HCT116 (cell line): Measurements from ENCODE around the gene RAPGEF2. TPM values are rescaled to one million over a fixed set of nuclear protein-coding genes. Genes with fewer than 3 reads are reported as not detected.

Experiments used
- ATAC-seq: fragments of 200-7000 bp; cut with Tn5 transposase; 2 replicates; pipeline ENCODE4 v1.9.1; 2020; ENCODE audit warnings: mild to moderate bottlenecking, moderate library complexity
- BruUV-seq: library from RNA; stranded (reverse); fragments of 400-500 nt; replicated peaks from 2 replicates; lab custom pipeline; 2021; lab: Mats Ljungman, UMichigan
- CTCF ChIA-PET: fragments of 300-600 bp; sonication (Branson Sonifier 250); formaldehyde crosslinking; loops from one replicate; lab custom pipeline; 2021; ENCODE audit warnings: antibody characterized with exemption; lab: Charles Lee
- POLR2A ChIA-PET: fragments of 300-600, 350-600 bp; sonication (Branson Sonifier 250); formaldehyde crosslinking; loops from one replicate; lab custom pipeline; 2021; ENCODE audit warnings: antibody characterized with exemption; lab: Charles Lee
- RAD21 ChIA-PET, 2 experiments: fragments of 300-600 bp; sonication (Branson Sonifier 250); formaldehyde crosslinking; loops; one replicate each; lab custom pipeline; 2023; ENCODE audit warnings: low total read pairs in 2 of 2; ENCODE audit not compliant: uncharacterized antibody in 2 of 2, unreplicated experiment in 2 of 2, low non-redundant PET in 1 of 2; lab: Charles Lee
- DNase-seq: peaks from one replicate; pipeline ENCODE4 v3.0.0-alpha.2; 2010; ENCODE audit warnings: low read depth, low spot score
- H2AFZ ChIP-seq: fragments of 200-600 bp; shearing (Covaris generic), sonication (generic); 2 replicates; pipeline ENCODE4 v1.6.1; 2017; ENCODE audit warnings: low read depth, mixed run types, mixed read lengths, antibody characterized with exemption, low read length; ENCODE audit not compliant: poor library complexity, severe bottlenecking
- H3K27ac ChIP-seq: 2 replicates; pipeline ENCODE4 v1.5.1; 2012; ENCODE audit warnings: low read depth, low read length
- H3K27me3 ChIP-seq: fragments of 200-600 bp; sonication (generic); 2 replicates; pipeline ENCODE4 v1.6.1; 2016; ENCODE audit warnings: mixed run types, low read length, mixed read lengths; ENCODE audit not compliant: insufficient read depth
- H3K36me3 ChIP-seq, 2 experiments: fragments of 200-500 bp in 1 of 2; fragments of 200-600 bp in 1 of 2; sonication (Bioruptor generic) in 1 of 2; sonication (generic) in 1 of 2; 2 replicates each; pipeline versions ENCODE4 v1.5.1 to v1.6.1; 2014 to 2016; ENCODE audit warnings: low read length in 2 of 2, inconsistent platforms in 1 of 2, mixed read lengths in 1 of 2, mixed run types in 1 of 2; ENCODE audit not compliant: insufficient read depth in 2 of 2, control insufficient read depth in 1 of 2
- H3K4me1 ChIP-seq, 2 experiments: fragments of 200-600 bp in 1 of 2; sonication (generic) in 1 of 2; 2 replicates each; pipeline versions ENCODE4 v1.5.1 to v1.6.1; 2012 to 2017; ENCODE audit warnings: low read length in 2 of 2, inconsistent platforms in 1 of 2, mild to moderate bottlenecking in 1 of 2, mixed read lengths in 1 of 2, mixed run types in 1 of 2, moderate library complexity in 1 of 2; ENCODE audit not compliant: insufficient read depth in 2 of 2, control insufficient read depth in 1 of 2
- H3K4me2 ChIP-seq: fragments of 200-600 bp; sonication (generic); 2 replicates; pipeline ENCODE4 v1.6.1; 2017; ENCODE audit warnings: mixed run types, low read length, mixed read lengths
- H3K4me3 ChIP-seq, 2 experiments: fragments of 200-600 bp in 1 of 2; sonication (generic) in 1 of 2; replicated peaks in 1 of 2; 2 replicates each; pipeline ENCODE4 v1.5.1; 2011 to 2016; ENCODE audit warnings: low read length in 2 of 2, control low read depth in 1 of 2, low read depth in 1 of 2, mild to moderate bottlenecking in 1 of 2, mixed read lengths in 1 of 2, mixed run types in 1 of 2
- H3K79me2 ChIP-seq: fragments of 200-600 bp; sonication (generic); 2 replicates; pipeline ENCODE4 v1.6.1; 2017; ENCODE audit warnings: mild to moderate bottlenecking, mixed run types, low read length, moderate library complexity, mixed read lengths; ENCODE audit not compliant: insufficient read depth
- H3K9ac ChIP-seq: fragments of 200-600 bp; sonication (generic); 2 replicates; pipeline ENCODE4 v1.6.1; 2016; ENCODE audit warnings: low read length, mixed read lengths
- H3K9me2 ChIP-seq: fragments of 200-600 bp; sonication (generic), shearing (Covaris generic); 2 replicates; pipeline ENCODE4 v1.6.1; 2017; ENCODE audit warnings: mixed run types, mild to moderate bottlenecking, moderate library complexity; ENCODE audit not compliant: insufficient read depth
- H3K9me3 ChIP-seq, 2 experiments: fragments of 200-500 bp in 1 of 2; fragments of 200-600 bp in 1 of 2; sonication (Bioruptor generic) in 1 of 2; sonication (generic) in 1 of 2; 2 replicates each; pipeline ENCODE4 v1.6.1; 2014 to 2017; ENCODE audit warnings: low read length in 2 of 2, mixed read lengths in 2 of 2, inconsistent platforms in 1 of 2, low read depth in 1 of 2, mild to moderate bottlenecking in 1 of 2, mixed run types in 1 of 2, moderate library complexity in 1 of 2; ENCODE audit not compliant: control insufficient read depth in 1 of 2, insufficient read depth in 1 of 2
- H4K20me1 ChIP-seq: fragments of 200-600 bp; sonication (generic), shearing (Covaris generic); 2 replicates; pipeline ENCODE4 v1.6.1; 2017; ENCODE audit warnings: mixed run types, mild to moderate bottlenecking, moderate library complexity; ENCODE audit not compliant: insufficient read depth
- CEBPB ChIP-seq: IDR thresholded peaks from 2 replicates; pipeline ENCODE4 v1.6.1; 2012; ENCODE audit warnings: low read depth
- EGR1 ChIP-seq: IDR thresholded peaks from 2 replicates; pipeline ENCODE4 v1.6.1; 2012; ENCODE audit warnings: low read depth
- ELF1 ChIP-seq: IDR thresholded peaks from 2 replicates; pipeline ENCODE4 v1.6.1; 2012; ENCODE audit warnings: low read depth, borderline replicate concordance
- FOSL1 ChIP-seq: IDR thresholded peaks from 2 replicates; pipeline ENCODE4 v1.6.1; 2012; ENCODE audit warnings: low read depth
- MAX ChIP-seq: IDR thresholded peaks from 2 replicates; pipeline ENCODE4 v1.6.1; 2012
- POLR2AphosphoS5 ChIP-seq: IDR thresholded peaks from 2 replicates; pipeline ENCODE4 v1.6.1; 2011; ENCODE audit warnings: mild to moderate bottlenecking, low read depth, low read length, moderate library complexity
- RAD21 ChIP-seq: IDR thresholded peaks from 2 replicates; pipeline ENCODE4 v1.6.1; 2012; ENCODE audit warnings: low read depth, mild to moderate bottlenecking
- REST ChIP-seq: IDR thresholded peaks from 2 replicates; pipeline ENCODE4 v1.6.1; 2012; ENCODE audit warnings: low read depth
- SP1 ChIP-seq: IDR thresholded peaks from 2 replicates; pipeline ENCODE4 v1.6.1; 2012; ENCODE audit warnings: low read depth
- SRF ChIP-seq: IDR thresholded peaks from 2 replicates; pipeline ENCODE4 v1.6.1; 2012; ENCODE audit warnings: low read depth
- YY1 ChIP-seq: IDR thresholded peaks from 2 replicates; pipeline ENCODE4 v1.6.1; 2011; ENCODE audit warnings: low read length, low read depth, moderate library complexity, mild to moderate bottlenecking; ENCODE audit not compliant: insufficient replicate concordance; ENCODE audit errors: extremely low read depth
- ZBTB33 ChIP-seq: IDR thresholded peaks from 2 replicates; pipeline ENCODE4 v1.6.1; 2011; ENCODE audit warnings: mild to moderate bottlenecking, low read length, moderate library complexity; ENCODE audit not compliant: insufficient replicate concordance; ENCODE audit errors: extremely low read depth
- ZFX ChIP-seq: fragments of 450-650 bp; IDR thresholded peaks from 2 replicates; pipeline ENCODE4 v1.6.1; 2017
- ZNF274 ChIP-seq: fragments of 200-500 bp; sonication (Bioruptor generic); IDR thresholded peaks from 2 replicates; pipeline ENCODE4 v1.6.1; 2014; ENCODE audit warnings: mild to moderate bottlenecking, low read depth, low read length, inconsistent platforms
- intact Hi-C: fragments of 100-400 bp; cut with micrococcal nuclease; formaldehyde crosslinking; loops from 2 replicates; pipeline ENCODE4 v1.10.0; 2022
- total RNA-seq: library from RNA; stranded (reverse); gene quantifications from one replicate; pipeline ENCODE4 v1.2.1, GENCODE V29; 2021; ENCODE audit not compliant: unreplicated experiment

The RAPGEF2 gene
- total RNA-seq, 1 experiment from 2014 or later = 21.2 TPM

GRCh38 chr4:159199826-159200225, 96.9 kb downstream of the RAPGEF2 start:
- Histone ChIP-seq H3K27me3 (no peaks in the 10 kb centered on the region), H3K27ac (no peak overlapping the region), H4K20me1 (no peaks in the 10 kb centered on the region), H2AFZ (no peak overlapping the region), H3K4me2 (no peak overlapping the region), H3K4me1 (no peaks in the 10 kb centered on the region), H3K79me2 (no peaks in the 10 kb centered on the region), H3K9me3 (no peaks in the 10 kb centered on the region), H3K4me3 (no peak overlapping the region), H3K36me3 (no peaks in the 10 kb centered on the region), H3K9me2 (no peaks in the 10 kb centered on the region), H3K9ac (no peak overlapping the region)
- ChIA-PET RAD21 (no interaction called here), CTCF (interaction anchor here (1.5 kb wide), 1 partner anchor 343 kb away, joined by 6 read pairs; no protein-coding TSS in a partner anchor), POLR2A (no interaction called here)
- BruUV-seq = no TSS peak
- intact Hi-C loops = loop anchor here (5.0 kb wide), 1 partner anchor 938 kb away; no protein-coding TSS in a partner anchor
- DNase-seq (no peak), ATAC-seq (no peak)
- no peak for TF ChIP-seq FOSL1
- TF ChIP-seq REST = no peak
- no peak for TF ChIP-seq POLR2AphosphoS5
- TF ChIP-seq SRF = no peak
- no peak for TF ChIP-seq ZBTB33
- TF ChIP-seq SP1 = no peak
- no peak for TF ChIP-seq CEBPB
- no peak for TF ChIP-seq ZNF274
- no peak for TF ChIP-seq EGR1
- TF ChIP-seq YY1 = no peak
- TF ChIP-seq ZFX = no peak
- no peak for TF ChIP-seq MAX
- TF ChIP-seq RAD21 = no peak
- no peak for TF ChIP-seq ELF1
